Measurements from ENCODE around the gene DNAJC5G. TPM values are rescaled to one million over a fixed set of nuclear protein-coding genes. Genes with fewer than 3 reads are reported as not detected.
A peak's percentile ranks its signal among the peaks of the same experiment; 100 is the strongest.

The DNAJC5G gene
- total and polyA plus RNA-seq, 2 of the 13 experiments (the other 11 are each of a cell fraction or from before 2014, with no cell fraction given): 0.05 TPM; not detected in 1

DNA sequence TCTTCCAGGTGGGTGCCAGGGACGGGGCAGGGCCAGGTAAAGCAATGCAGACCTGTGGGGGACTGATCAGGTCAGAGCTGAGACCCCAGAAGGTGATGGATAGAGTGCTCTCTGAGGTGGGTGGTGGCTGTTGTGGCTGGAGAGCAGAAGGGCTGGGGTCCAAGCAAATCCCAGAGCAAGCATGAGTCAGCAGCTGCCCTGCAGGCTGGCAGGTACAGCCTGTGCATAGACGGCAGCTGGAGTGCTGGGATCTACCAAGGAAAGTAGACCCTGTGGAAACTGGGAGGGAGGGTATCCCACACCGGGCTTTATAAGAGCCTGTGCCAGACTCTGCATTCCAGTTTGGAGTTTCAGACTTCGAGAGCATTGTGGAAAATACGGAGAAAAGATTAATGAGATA is 7.7 kb downstream of the DNAJC5G start (continued):
- TF ChIP-seq MTA1 (CRISPR knock-in tag; IDR thresholded peaks at IDR 0.05; ENCODE audit: borderline replicate concordance) (0 out of 2 replicates have a peak, but pooled peaks have one; percentile 40), NFE2L2 (IDR thresholded peaks at IDR 0.05; ENCODE audit: low read length) (peak; percentile 89), MAFG (CRISPR knock-in tag; IDR thresholded peaks at IDR 0.05) (0 out of 2 replicates have a peak, but pooled peaks have one; percentile 4), SALL1 (CRISPR knock-in tag; IDR thresholded peaks at IDR 0.05) (0 out of 2 replicates have a peak, but pooled peaks have one; percentile 11), GABPB1 (CRISPR knock-in tag; IDR thresholded peaks at IDR 0.05) (0 out of 2 replicates have a peak, but pooled peaks have one; percentile 23), KDM1A (CRISPR knock-in tag; IDR thresholded peaks at IDR 0.05) (0 out of 2 replicates have a peak, but pooled peaks have one; percentile 16), LCORL (IDR thresholded peaks at IDR 0.05) (no peak), LCORL (CRISPR knock-in tag; IDR thresholded peaks at IDR 0.05) (peak; percentile 50; the same call in 1 of the 2 replicates)

DNA sequence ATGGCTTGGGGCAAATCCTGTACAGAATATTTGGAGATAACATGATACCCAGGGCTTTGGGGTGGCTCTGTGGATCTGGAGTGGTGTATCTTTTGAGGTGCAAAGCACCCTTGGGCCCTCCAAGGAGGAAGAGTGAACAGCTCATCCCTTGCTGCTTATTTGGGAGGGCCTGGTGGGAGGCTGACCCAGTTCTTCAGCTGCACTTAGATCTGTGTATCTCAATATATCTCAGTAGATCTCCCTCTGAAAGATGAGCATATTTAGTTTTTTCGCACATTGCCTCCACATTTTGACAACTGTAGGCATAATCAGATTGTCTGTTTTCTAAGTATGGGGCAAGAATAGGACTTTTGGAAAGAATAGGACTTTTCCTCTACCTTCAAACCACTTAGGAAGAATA is 9.8 kb downstream of the DNAJC5G start:
- peaks cover 0 to 8% of the 10 kb centered on the region in 2 experiments; a peak in 2 of 5 replicates for H3K27me3 ChIP-seq (ENCODE audit: control insufficient read depth in 1 of 2, insufficient read depth in 2 of 2, low read length in 2 of 2)
- no peak overlapping the region for H3K27ac ChIP-seq (ENCODE audit: extremely low read length, insufficient read depth, low read length)
- H3K9me3 ChIP-seq (ENCODE audit: low read length): no peaks in the 10 kb centered on the region
- no peak overlapping the region for H3K4me2 ChIP-seq (ENCODE audit: low read depth, low read length)
- peaks cover 56% of the 10 kb centered on the region for H3K4me1 ChIP-seq (ENCODE audit: insufficient read depth, low read length)
- no peaks in the 10 kb centered on the region for H3K79me2 ChIP-seq (ENCODE audit: insufficient read depth, low read length)
- no peak overlapping the region for H3K9ac ChIP-seq (ENCODE audit: insufficient read depth, low read depth, low read length)
- no peak overlapping the region for H3K4me3 ChIP-seq (replicated peaks in 1 of 3; ENCODE audit: insufficient read depth in 1 of 3, low read depth in 2 of 3, low read length in 3 of 3)
- DNase-seq (ENCODE audit: low spot score) (no peak), FAIRE-seq (no peak), ATAC-seq (no peak)
- intact Hi-C loops (cut with micrococcal nuclease; ENCODE audit: unreplicated experiment): no loop called here
- no peaks in the 10 kb centered on the region for H4K20me1 ChIP-seq (ENCODE audit: insufficient read depth, low read length)
- BruUV-seq (replicated peaks): no TSS peak
- CTCF ChIA-PET (ENCODE audit: low intra/inter-chr PET ratio, low total read pairs): no interaction called here
- no peaks in the 10 kb centered on the region for H3K36me3 ChIP-seq (replicated peaks in 1 of 2; ENCODE audit: control insufficient read depth in 1 of 2, insufficient read depth in 2 of 2, low read length in 2 of 2)
- 60% methylated on average over 1 of the region's 1 CpG for WGBS (ENCODE audit: low lambda C conversion rate)
- in situ Hi-C loops (cut with HindIII; ENCODE audit: extremely low pct_ligation_motif_present, low pct_unique_long_range_greater_than_20kb): loop anchor here (5.0 to 10.0 kb wide), 2 partner anchors 188 to 320 kb away; no protein-coding TSS in a partner anchor
- POLR2A ChIA-PET: no interaction called here
- TF ChIP-seq CHCHD3 (CRISPR knock-in tag; IDR thresholded peaks at IDR 0.05): no peak
- no peak for TF ChIP-seq JUND (CRISPR knock-in tag; IDR thresholded peaks at IDR 0.05)
- TF ChIP-seq ZNF33A (CRISPR knock-in tag; IDR thresholded peaks at IDR 0.05; ENCODE audit: borderline replicate concordance): no peak
- TF ChIP-seq ZNF337 (CRISPR knock-in tag; IDR thresholded peaks at IDR 0.05; ENCODE audit: borderline replicate concordance, low read depth): no peak
- no peak for TF ChIP-seq ATM (IDR thresholded peaks at IDR 0.05; ENCODE audit: borderline replicate concordance)
- TF ChIP-seq ZNF772 (CRISPR knock-in tag; IDR thresholded peaks at IDR 0.05): no peak
- no peak for TF ChIP-seq ZNF260 (CRISPR knock-in tag; IDR thresholded peaks at IDR 0.05; ENCODE audit: borderline replicate concordance, low read depth)
- TF ChIP-seq ZNF7 (CRISPR knock-in tag; IDR thresholded peaks at IDR 0.05): no peak
- no peak overlapping the region for H2AFZ ChIP-seq (ENCODE audit: low read length)
